HG02763 (cell line): ENCODE data around the gene INHBC.
"Not testable (repeated sequence)": the region's sequence is repeated elsewhere in the genome, so short reads cannot be mapped to it uniquely, and the experiment has no call there.

Experiments
- ATAC-seq: cut with Tn5 transposase; IDR thresholded peaks from one replicate; pipeline ENCODE4 v1.9.1; 2021; ENCODE audit warnings: mild to moderate bottlenecking, moderate library complexity; ENCODE audit not compliant: unreplicated experiment

Gene INHBC

GRCh38 chr12:57434517-57435223, at the start of gene INHBC:
Gene INHBC, plus strand, starts transcription at chr12:57434784. Its CDS starts 103 bp downstream, at chr12:57434887.
- ATAC-seq: no peak

GRCh38 chr12:57385586-57385985, 49.0 kb upstream of the INHBC start:
- no peak for ATAC-seq

GRCh38 chr12:57386187-57386720, 48.3 kb upstream of the INHBC start:
- ATAC-seq: no peak

- no peak for ATAC-seq
These were observed 46.2 kb upstream of the INHBC start for GRCh38 chr12:57388425-57388824.

GRCh38 chr12:57389033-57389432, 45.6 kb upstream of the INHBC start:
- no peak for ATAC-seq

- ATAC-seq: no peak
These were observed 44.4 kb upstream of the INHBC start for GRCh38 chr12:57390174-57390573.

- no peak for ATAC-seq
These were observed 39.5 kb upstream of the INHBC start for GRCh38 chr12:57395121-57395520.

GRCh38 chr12:57397441-57397840, 37.1 kb upstream of the INHBC start:
- ATAC-seq: no peak

- ATAC-seq: not testable (repeated sequence)
These were observed 34.7 kb upstream of the INHBC start for GRCh38 chr12:57399718-57400463.

GRCh38 chr12:57401165-57401564, 33.4 kb upstream of the INHBC start:
- ATAC-seq: no peak

- ATAC-seq: not testable (repeated sequence)
These were observed 32.4 kb upstream of the INHBC start for GRCh38 chr12:57402156-57402555.

- no peak for ATAC-seq
These were observed 29.5 kb upstream of the INHBC start for GRCh38 chr12:57404966-57405640.

GRCh38 chr12:57410534-57410933, 24.1 kb upstream of the INHBC start:
- ATAC-seq: no peak

- not testable (repeated sequence) for ATAC-seq
These were observed 20.4 kb upstream of the INHBC start for GRCh38 chr12:57414160-57414559.

GRCh38 chr12:57415088-57415487, 19.5 kb upstream of the INHBC start:
- ATAC-seq: no peak

- ATAC-seq: no peak
These were observed 18.3 kb upstream of the INHBC start for GRCh38 chr12:57416039-57416996.

GRCh38 chr12:57418255-57418654, 16.3 kb upstream of the INHBC start:
- no peak for ATAC-seq

- no peak for ATAC-seq
These were observed 15.1 kb upstream of the INHBC start for GRCh38 chr12:57419495-57419894.

- no peak for ATAC-seq
These were observed 14.1 kb upstream of the INHBC start for GRCh38 chr12:57420482-57420881.

- ATAC-seq: not testable (repeated sequence)
These were observed 7.6 kb upstream of the INHBC start for GRCh38 chr12:57426948-57427347.
